Measurements from ENCODE around the gene LRRC7. TPM values are rescaled to one million over a fixed set of nuclear protein-coding genes. Genes with fewer than 3 reads are reported as not detected.

LRRC7 gene
- total RNA-seq = 1 to 10 TPM; 2.8 to 3.0 TPM

- intact Hi-C loops (cut with DNase I) = no loop called here
- Histone ChIP-seq H3K36me3 (no peaks in the 10 kb centered on the region), H3K4me1 (replicated peaks) (no peaks in the 10 kb centered on the region), H3K9me3 (no peaks in the 10 kb centered on the region), H3K27me3 (replicated peaks; ENCODE audit: insufficient read depth) (no peaks in the 10 kb centered on the region), H3K4me3 (peak within 1 kb of the TSS; percentile 19 to 38), H3K27ac (peak within 1 kb of the TSS; percentile 6 to 51)
- DNase-seq (ENCODE audit: low spot score) = no peak
- TF ChIP-seq POLR2A (IDR thresholded peaks at IDR 0.05) (no peak), CTCF (IDR thresholded peaks at IDR 0.05) (no peak), POLR2AphosphoS5 (IDR thresholded peaks at IDR 0.05) (no peak)
- WGBS = under 1% methylated on average over 37 of the region's 62 CpGs
Measured at GRCh38 chr1:69567652-69568420, at the start of gene LRRC7. TSS of gene LRRC7 (plus strand) at chr1:69567922. CDS start at chr1:69568640, 718 bp downstream.

GRCh38 chr1:69519006-69519405, 48.7 kb upstream of the LRRC7 start:
- intact Hi-C loops (cut with DNase I) = no loop called here
- no peaks in the 10 kb centered on the region for H3K36me3 ChIP-seq
- H3K4me1 ChIP-seq (replicated peaks) = no peaks in the 10 kb centered on the region
- no peak for TF ChIP-seq POLR2A (IDR thresholded peaks at IDR 0.05)
- no peak for TF ChIP-seq CTCF (IDR thresholded peaks at IDR 0.05)
- no peak for TF ChIP-seq POLR2AphosphoS5 (IDR thresholded peaks at IDR 0.05)
- no peaks in the 10 kb centered on the region for H3K27me3 ChIP-seq (replicated peaks; ENCODE audit: insufficient read depth)
- WGBS = 71% methylated on average over 3 of the region's 3 CpGs
- DNase-seq (ENCODE audit: low spot score) = no peak
- no peak overlapping the region for H3K27ac ChIP-seq
- H3K9me3 ChIP-seq = no peaks in the 10 kb centered on the region
- H3K4me3 ChIP-seq = no peak overlapping the region

GRCh38 chr1:69520326-69520725, 47.4 kb upstream of the LRRC7 start:
- no peak for DNase-seq (ENCODE audit: low spot score)
- no peak for TF ChIP-seq POLR2AphosphoS5 (IDR thresholded peaks at IDR 0.05)
- TF ChIP-seq CTCF (IDR thresholded peaks at IDR 0.05) = no peak
- TF ChIP-seq POLR2A (IDR thresholded peaks at IDR 0.05) = no peak
- Histone ChIP-seq H3K4me1 (replicated peaks) (no peaks in the 10 kb centered on the region), H3K36me3 (no peaks in the 10 kb centered on the region), H3K27ac (no peak overlapping the region), H3K4me3 (no peak overlapping the region), H3K9me3 (no peaks in the 10 kb centered on the region), H3K27me3 (replicated peaks; ENCODE audit: insufficient read depth) (no peaks in the 10 kb centered on the region)
- intact Hi-C loops (cut with DNase I) = no loop called here
- 72% methylated on average over 5 of the region's 5 CpGs for WGBS

GRCh38 chr1:69523032-69523431, 44.7 kb upstream of the LRRC7 start:
- no peaks in the 10 kb centered on the region for H3K4me1 ChIP-seq (replicated peaks)

More at GRCh38 chr1:69523032-69523431, 44.7 kb upstream of the LRRC7 start:
- no peak overlapping the region for H3K4me3 ChIP-seq
- H3K27ac ChIP-seq = no peak overlapping the region
- no peaks in the 10 kb centered on the region for H3K36me3 ChIP-seq
- intact Hi-C loops (cut with DNase I) = no loop called here
- no peaks in the 10 kb centered on the region for H3K27me3 ChIP-seq (replicated peaks; ENCODE audit: insufficient read depth)
- DNase-seq (ENCODE audit: low spot score) = no peak
- TF ChIP-seq POLR2AphosphoS5 (IDR thresholded peaks at IDR 0.05) (no peak), CTCF (IDR thresholded peaks at IDR 0.05) (no peak), POLR2A (IDR thresholded peaks at IDR 0.05) (no peak)
- H3K9me3 ChIP-seq = no peaks in the 10 kb centered on the region
- 76% methylated on average over 1 of the region's 1 CpG for WGBS

Measured in prostate gland (tissue), 2 donors.